GM10248 (cell line): ENCODE measurements around the gene EPS15.

Source experiments
- CTCF ChIA-PET: fragments of 300-600 bp; sonication (Branson Sonifier 250); formaldehyde crosslinking; extraction: SDS; loops from one replicate; lab custom pipeline; 2021; ENCODE audit warnings: antibody characterized with exemption; lab: Yijun Ruan, JAX
- POLR2A ChIA-PET: fragments of 350-650 bp; sonication (Branson Sonifier 250); formaldehyde crosslinking; extraction: SDS; loops from one replicate; lab custom pipeline; 2020; ENCODE audit warnings: antibody characterized with exemption; lab: Yijun Ruan, JAX
- DNase-seq: peaks from one replicate; pipeline ENCODE4 v3.0.0; 2012; ENCODE audit errors: extremely low spot score
- CTCF ChIP-seq: IDR thresholded peaks from 2 replicates; pipeline ENCODE4 v1.5.1; 2012; ENCODE audit warnings: mild to moderate bottlenecking, low read depth; ENCODE audit errors: extremely low read depth, missing control alignments, control extremely low read depth

EPS15 gene

GRCh38 chr1:51331206-51332100 lies 187.6 kb downstream of the EPS15 start:
- CTCF ChIA-PET: interaction anchor here (0.7 to 3.7 kb wide), 6 partner anchors 8 to 34 kb away, joined by 3 to 20 read pairs (median 4); no protein-coding TSS in a partner anchor
- DNase-seq: peak; percentile 71
- POLR2A ChIA-PET: no interaction called here
- TF ChIP-seq CTCF: no peak

- ChIA-PET POLR2A (no interaction called here), CTCF (interaction anchor here (1.4 to 3.7 kb wide), 3 partner anchors 8 to 18 kb away, joined by 4 to 20 read pairs (median 6); no protein-coding TSS in a partner anchor)
- no peak for DNase-seq
- TF ChIP-seq CTCF: no peak
These were observed 188.5 kb downstream of the EPS15 start, which contains the start of gene TTC39A for GRCh38 chr1:51330331-51331201. TTC39A (minus strand) TSS chr1:51330562; CDS start chr1:51330477, 85 bp downstream.

- TF ChIP-seq CTCF: no peak
- POLR2A ChIA-PET: no interaction called here
- CTCF ChIA-PET: interaction anchor here (0.6 to 3.7 kb wide), 4 partner anchors 9 to 33 kb away, joined by 3 to 20 read pairs (median 4); no protein-coding TSS in a partner anchor
- DNase-seq: no peak
These were observed 189.4 kb downstream of the EPS15 start for GRCh38 chr1:51329443-51330325.

GRCh38 chr1:51328926-51329325 lies 190.1 kb downstream of the EPS15 start:
- CTCF ChIA-PET: interaction anchor here (1.1 to 3.7 kb wide), 2 partner anchors 12 kb away, joined by 3 to 20 read pairs; no protein-coding TSS in a partner anchor
- POLR2A ChIA-PET: no interaction called here
- DNase-seq: no peak
- no peak for TF ChIP-seq CTCF

DNA sequence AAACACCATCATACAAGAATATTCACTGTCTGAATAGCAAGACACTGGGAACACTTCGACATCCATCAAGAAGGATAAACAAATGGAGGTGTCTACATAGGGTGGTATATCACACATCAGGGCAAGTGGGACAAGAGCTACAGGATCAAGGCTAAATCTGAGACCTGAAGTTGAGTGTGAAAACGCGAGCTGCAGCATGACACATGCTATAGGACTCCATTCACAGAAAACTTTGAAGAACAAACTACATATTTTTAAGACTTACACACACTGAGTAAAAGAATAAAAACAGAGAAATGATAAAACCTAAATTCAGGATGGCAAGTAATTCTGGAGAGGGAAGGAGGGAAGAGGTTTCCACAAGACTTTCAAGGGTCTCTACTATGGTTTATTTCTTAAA lies 190.8 kb downstream of the EPS15 start:
- DNase-seq: no peak
- POLR2A ChIA-PET: no interaction called here
- TF ChIP-seq CTCF: no peak
- CTCF ChIA-PET: no interaction called here
